HG03103 (cell line): Measurements from ENCODE around the gene PRSS21.

Experiments used
- ATAC-seq: cut with Tn5 transposase; IDR thresholded peaks from one replicate; pipeline ENCODE4 v1.9.1; 2021; ENCODE audit warnings: low read depth; ENCODE audit not compliant: unreplicated experiment

Gene PRSS21

DNA sequence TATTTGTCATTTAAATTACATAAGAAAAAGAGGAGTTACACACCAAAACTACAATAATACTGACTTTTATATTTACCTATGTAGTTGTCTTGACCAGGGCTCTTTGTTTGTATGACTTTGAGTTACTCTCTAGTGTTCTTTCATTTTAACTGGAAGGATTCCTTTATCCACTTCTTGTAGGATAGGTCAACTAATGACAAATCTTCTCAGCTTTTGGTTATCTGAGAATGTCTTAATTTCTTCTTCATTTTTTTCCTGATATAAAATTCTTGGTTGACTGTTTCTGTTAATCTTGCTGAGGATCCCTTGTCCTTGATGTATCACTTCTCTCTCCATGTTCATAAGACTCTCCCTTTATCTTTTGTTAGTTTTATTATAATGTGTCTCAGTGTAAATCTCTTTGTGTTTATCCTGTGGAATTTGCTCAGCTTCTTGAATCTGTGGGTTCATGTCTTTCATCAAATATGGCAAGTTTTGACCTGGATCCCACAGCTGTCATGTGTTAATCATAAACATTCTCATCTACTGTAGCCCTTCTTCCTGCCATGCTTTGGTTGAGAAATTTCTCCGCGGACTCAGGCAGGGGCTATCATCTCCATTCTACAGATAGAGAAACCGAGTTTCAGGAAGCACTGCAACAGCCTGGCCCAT lies 13.4 kb upstream of the PRSS21 start:
- ATAC-seq, result no peak

DNA sequence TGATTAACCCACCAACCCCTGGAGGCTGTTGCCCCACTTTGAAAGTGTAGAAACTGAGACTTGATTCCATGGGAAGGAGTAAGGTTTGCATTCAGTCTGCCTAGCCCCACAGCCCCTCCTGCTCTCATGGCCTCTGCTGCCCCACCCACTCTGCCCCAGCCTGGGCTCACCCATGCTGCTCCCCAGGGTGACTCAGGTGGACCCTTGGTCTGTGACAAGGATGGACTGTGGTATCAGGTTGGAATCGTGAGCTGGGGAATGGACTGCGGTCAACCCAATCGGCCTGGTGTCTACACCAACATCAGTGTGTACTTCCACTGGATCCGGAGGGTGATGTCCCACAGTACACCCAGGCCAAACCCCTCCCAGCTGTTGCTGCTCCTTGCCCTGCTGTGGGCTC lies 12.3 kb upstream of the PRSS21 start:
- ATAC-seq, result no peak

DNA sequence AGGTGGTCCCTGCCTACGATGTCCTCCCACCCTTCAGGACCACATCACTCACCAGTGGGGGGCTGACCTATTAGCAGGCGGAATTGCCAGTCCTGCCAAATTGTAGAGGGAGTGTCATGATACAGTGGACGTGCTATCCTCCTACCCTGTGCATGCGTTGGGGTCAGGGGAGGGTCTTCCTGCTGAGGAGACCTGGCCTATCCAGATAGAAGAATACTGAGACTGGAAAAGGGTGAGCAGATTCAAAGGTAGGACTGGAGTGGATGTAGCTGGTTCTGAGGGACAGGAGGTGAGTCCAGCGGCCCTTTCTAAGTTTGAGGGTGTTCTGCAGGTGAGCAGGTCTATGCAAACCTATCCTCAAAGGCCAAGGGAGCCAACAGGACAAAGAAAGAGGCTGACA lies 10.8 kb upstream of the PRSS21 start:
- no peak for ATAC-seq

- ATAC-seq, result no peak
Observed at GRCh38 chr16:2808181-2808580, 8.9 kb upstream of the PRSS21 start.

- no peak for ATAC-seq
Observed at GRCh38 chr16:2809149-2809760, 7.8 kb upstream of the PRSS21 start.

DNA sequence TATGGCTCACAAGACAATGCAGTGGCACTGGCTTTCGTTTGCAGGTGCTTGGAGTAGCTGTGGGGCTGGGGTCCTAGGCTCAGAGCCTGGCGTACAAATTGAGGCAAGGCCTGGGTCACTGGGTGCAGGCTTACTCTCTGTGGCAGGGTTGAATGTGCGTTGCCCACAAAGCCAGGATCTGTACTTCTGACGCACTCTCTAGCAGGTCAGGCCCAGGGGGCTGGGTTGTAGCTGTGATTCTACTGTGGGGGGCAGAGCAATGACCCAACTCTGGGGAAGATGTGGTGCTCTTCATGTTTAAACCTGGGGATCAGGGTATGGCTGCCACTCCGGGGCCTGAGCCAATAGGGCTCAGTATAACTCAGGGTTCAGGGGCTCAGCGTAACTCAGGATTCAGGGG lies 6.4 kb upstream of the PRSS21 start:
- no peak for ATAC-seq

- no peak for ATAC-seq
Observed at GRCh38 chr16:2811703-2812471, 5.2 kb upstream of the PRSS21 start.

DNA sequence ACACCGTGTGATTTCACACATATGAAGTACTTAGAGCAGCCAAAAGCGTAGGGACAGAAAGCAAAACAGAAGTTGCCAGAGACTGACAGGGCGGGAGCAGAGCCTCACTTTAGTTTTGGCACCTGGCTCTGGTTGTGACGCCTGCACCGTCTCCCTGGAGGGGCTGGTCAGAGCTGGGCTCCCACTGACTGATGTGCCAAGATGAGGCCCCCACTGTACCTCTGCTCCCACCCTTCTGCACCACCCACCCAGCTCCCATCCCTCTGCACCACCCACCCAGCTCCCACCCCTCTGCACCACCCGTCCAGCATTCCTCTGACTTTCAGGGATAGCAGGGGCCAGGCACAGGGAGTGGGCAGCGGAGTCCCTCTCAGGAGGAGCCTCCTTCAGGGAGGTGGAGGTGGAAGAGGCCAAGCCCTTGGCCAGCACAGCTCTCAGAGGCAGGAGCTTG lies 3.2 kb upstream of the PRSS21 start:
- no peak for ATAC-seq

DNA sequence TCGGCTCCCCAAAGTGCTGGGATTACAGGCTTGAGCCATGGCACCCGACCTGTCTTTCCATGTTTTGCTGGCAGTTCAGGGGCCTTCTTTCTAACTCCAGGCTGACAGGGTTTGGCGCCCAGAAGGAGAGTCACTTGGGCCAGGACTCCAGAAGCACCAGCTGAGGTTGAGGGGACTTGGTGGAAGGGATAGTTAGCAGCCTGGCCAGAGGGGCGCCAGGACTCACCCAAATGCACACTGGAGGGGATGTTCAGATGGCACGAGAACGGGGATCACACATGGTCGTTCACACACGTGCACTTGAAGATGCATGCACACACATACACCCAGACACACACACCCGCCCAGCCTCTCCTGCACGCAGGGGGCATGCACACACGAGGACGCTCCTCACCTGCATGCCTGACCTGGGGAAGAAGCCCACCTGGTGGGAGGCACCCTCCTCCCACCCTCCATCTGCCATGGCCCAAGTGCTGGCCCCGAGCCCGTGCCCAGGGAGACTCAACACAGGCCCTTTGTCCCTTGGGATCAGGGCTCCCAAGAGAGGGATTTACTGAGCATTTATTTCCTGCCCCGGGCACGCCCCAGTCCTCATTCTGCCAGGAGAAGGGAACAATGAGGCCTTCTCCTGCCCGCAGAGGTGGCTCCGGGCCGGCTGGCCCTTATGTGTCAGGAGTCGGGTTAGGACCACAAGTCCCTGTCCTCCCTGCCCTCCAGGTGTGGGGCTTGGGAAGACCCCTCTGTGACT lies 2.3 kb upstream of the PRSS21 start:
- ATAC-seq, result no peak

DNA sequence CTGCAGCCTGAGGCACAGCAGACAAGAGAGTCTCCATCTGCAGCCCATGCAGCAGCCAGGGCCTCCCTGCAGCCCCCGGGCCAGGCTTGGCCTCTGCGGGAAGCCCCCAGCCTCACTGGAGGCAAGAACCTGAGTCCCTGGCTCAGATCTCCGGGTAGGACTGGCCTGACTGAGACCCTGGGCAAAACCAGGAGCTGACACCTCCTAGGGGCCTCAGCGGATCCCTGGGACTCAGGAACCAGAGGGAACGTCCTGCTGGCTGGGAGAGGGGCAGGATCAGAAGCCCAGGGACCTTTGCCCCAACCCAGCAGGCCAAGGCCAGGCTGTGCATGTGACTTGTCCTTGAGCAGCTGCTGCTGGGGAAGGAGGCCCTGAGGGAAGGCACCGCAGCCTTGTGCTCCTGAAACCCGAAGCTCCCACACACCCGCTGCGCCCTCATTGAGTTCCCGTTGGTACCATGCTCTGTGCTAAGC lies 1.7 kb upstream of the PRSS21 start:
- no peak for ATAC-seq

- no peak for ATAC-seq
Observed at GRCh38 chr16:2817340-2818271, 569 bp downstream of the PRSS21 start.

GRCh38 chr16:2818272-2818876 lies 1.3 kb downstream of the PRSS21 start:
- no peak for ATAC-seq

DNA sequence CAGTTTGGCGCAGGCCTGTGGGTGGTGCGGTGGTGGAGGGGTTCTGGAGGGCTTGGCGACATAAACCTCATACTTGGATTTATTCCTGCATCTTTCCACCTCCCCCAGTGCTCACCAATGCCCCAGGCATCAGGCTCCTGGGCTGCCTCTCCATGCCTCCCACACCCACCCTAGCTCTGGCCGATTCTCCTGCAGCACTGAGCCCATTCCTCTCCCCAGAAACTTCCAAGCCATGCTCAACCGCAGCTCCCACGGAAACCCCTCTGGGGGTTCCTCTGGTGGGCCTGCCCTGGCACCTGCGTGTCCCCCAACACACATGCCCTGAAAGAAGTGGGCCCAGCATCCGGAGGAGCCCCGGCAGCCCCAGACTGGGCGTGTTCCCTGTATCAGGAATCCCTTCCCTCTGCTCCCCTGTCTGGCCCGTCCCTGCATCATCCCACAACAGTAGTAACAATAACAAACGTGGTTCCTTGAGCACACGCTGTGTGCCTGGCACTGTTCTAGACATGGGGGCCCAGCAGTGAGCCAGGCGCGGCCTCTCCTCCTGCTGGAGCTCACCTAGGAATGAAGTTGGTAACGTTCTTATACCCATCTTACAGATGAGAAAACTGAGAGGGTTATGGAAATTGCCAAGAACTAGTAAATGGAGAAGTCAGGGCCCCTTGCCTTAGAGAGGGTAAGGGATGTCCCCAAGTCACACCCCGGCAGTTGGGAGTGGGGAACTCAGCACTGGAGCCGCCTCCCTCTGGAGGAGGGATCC lies 2.3 kb downstream of the PRSS21 start:
- no peak for ATAC-seq

- ATAC-seq, result no peak
Observed at GRCh38 chr16:2819939-2820835, 3.1 kb downstream of the PRSS21 start.

- ATAC-seq, result no peak
Observed at GRCh38 chr16:2820836-2821486, 3.9 kb downstream of the PRSS21 start.

- ATAC-seq, result no peak
Observed at GRCh38 chr16:2821487-2822157, 4.6 kb downstream of the PRSS21 start.

DNA sequence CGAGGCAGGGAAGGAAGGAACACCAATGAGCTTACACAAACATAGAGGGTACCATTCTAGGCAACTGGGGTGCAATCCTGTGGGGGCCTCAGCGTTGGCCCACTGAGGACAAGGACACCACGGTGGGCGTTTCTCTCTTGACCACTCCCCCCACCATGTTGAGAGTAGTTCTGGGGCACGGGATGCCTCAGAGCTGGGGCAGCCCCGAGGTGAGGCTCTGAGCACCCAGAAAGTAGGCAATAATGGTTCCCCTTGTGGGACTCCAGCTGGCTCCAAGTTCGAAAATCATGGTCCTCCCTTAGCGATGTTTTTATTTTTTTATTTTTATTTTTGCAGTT lies 5.1 kb downstream of the PRSS21 start:
- no peak for ATAC-seq
